Right atrium auricular region (tissue), 2 donors: Measurements from ENCODE around the gene MRTFB. TPM values are rescaled to one million over a fixed set of nuclear protein-coding genes. Genes with fewer than 3 reads are reported as not detected.
A peak's percentile ranks its signal among the peaks of the same experiment; 100 is the strongest.
"Not testable (repeated sequence)": the region's sequence is repeated elsewhere in the genome, so short reads cannot be mapped to it uniquely, and the experiment has no call there.

Experiments
- DNase-seq: peaks from one replicate; pipeline ENCODE4 v3.0.0-alpha.2; 2019; ENCODE audit warnings: low spot score
- H3K27ac ChIP-seq, 2 donors: fragments of 200-600 bp; sonication (generic); 1 replicate in 1 of 2; 2 replicates in 1 of 2; pipeline ENCODE4 v1.5.1; 2016 to 2019
- H3K27me3 ChIP-seq, 2 donors: fragments of 200-600 bp; sonication (generic); one replicate each; pipeline versions ENCODE4 v1.5.1 to v1.6.0; 2017 to 2019
- H3K36me3 ChIP-seq: fragments of 200-600 bp; sonication (generic); one replicate; pipeline ENCODE4 v1.5.1; 2016
- H3K4me1 ChIP-seq, 2 donors: fragments of 200-600 bp; sonication (generic); one replicate each; pipeline versions ENCODE4 v1.5.1 to v1.6.0; 2017 to 2019
- H3K4me3 ChIP-seq, 2 donors: fragments of 200-600 bp; sonication (generic); 1 replicate in 1 of 2; 2 replicates in 1 of 2; pipeline ENCODE4 v1.5.1; 2017 to 2019; ENCODE audit warnings: mild to moderate bottlenecking in 1 of 2, moderate library complexity in 1 of 2
- H3K9me3 ChIP-seq, 2 donors: fragments of 200-600 bp; sonication (generic); one replicate each; pipeline ENCODE4 v1.5.1; 2019
- total RNA-seq, 2 donors: library from RNA; depleted of rRNA; stranded (reverse); fragments of >200 nt; gene quantifications; one replicate each; pipeline ENCODE4 v1.1.0, GENCODE V29; 2016
- TF ChIP-seq, protein P1 (sequence below), 2 donors: fragments of 200-600 bp; sonication (generic); IDR thresholded peaks; one replicate each; pipeline ENCODE4 v1.5.1; 2019; ENCODE audit warnings: antibody characterized with exemption in 2 of 2

Gene MRTFB
- total RNA-seq, 2 donors from 2014 or later, result 38.6 to 46.5 TPM

DNA sequence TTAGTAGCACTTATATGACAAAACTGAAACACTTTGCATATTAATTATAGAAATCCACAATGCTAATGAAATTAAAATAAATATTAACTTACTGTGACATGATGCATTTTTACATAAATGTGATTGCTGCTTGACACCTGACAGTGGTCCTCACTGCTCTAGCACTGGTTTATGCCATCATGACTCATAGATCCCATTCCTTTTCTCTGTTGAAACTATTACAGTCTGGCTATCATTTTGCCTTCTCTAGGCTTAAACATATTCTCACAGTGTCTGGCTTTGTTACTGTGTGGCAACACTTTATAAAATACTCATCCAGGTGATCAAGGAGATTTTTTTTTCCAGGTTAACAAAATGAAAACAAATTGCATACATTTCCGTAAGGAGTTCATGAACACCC, 108.0 kb downstream of the MRTFB start:
- no peaks in the 10 kb centered on the region for H3K36me3 ChIP-seq
- DNase-seq, result no peak
- no peak overlapping the region for H3K27ac ChIP-seq
- peaks cover 0 to 20% of the 10 kb centered on the region in 2 donors for H3K4me1 ChIP-seq
- no peak overlapping the region for H3K4me3 ChIP-seq
- H3K9me3 ChIP-seq, result no peaks in the 10 kb centered on the region
- TF ChIP-seq, protein P1, sequence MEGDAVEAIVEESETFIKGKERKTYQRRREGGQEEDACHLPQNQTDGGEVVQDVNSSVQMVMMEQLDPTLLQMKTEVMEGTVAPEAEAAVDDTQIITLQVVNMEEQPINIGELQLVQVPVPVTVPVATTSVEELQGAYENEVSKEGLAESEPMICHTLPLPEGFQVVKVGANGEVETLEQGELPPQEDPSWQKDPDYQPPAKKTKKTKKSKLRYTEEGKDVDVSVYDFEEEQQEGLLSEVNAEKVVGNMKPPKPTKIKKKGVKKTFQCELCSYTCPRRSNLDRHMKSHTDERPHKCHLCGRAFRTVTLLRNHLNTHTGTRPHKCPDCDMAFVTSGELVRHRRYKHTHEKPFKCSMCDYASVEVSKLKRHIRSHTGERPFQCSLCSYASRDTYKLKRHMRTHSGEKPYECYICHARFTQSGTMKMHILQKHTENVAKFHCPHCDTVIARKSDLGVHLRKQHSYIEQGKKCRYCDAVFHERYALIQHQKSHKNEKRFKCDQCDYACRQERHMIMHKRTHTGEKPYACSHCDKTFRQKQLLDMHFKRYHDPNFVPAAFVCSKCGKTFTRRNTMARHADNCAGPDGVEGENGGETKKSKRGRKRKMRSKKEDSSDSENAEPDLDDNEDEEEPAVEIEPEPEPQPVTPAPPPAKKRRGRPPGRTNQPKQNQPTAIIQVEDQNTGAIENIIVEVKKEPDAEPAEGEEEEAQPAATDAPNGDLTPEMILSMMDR (IDR thresholded peaks at IDR 0.05), result no peak
- no peaks in the 10 kb centered on the region for H3K27me3 ChIP-seq

DNA sequence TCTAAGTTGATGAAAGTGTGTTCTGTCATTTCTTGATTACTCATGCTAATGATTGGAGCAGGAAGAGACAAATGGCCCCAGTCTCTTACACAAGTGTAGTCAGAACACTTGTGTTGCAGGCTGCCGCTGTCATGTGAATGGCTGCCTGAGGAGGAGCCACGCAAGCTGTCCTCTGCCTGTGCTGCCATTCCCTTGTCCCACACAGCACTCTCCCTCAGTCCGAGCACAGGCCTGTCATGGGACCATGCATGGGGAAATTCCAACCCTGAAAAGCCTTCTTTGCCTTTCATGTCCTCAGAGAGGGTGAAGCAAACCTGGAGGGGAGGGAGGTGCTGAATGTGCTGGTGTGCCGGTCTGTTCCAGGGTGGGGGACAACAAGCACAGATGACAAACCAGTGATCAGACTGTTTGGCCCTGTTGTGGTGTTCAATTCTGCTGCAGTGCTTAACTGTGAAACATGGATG, 109.4 kb downstream of the MRTFB start:
- TF ChIP-seq, protein P1 (IDR thresholded peaks at IDR 0.05), result no peak
- DNase-seq, result no peak
- Histone ChIP-seq H3K4me3 (no peak overlapping the region), H3K4me1 (peaks cover 0 to 34% of the 10 kb centered on the region in 2 donors), H3K27me3 (no peaks in the 10 kb centered on the region), H3K27ac (peak overlapping the region; percentile 52 to 54), H3K36me3 (no peaks in the 10 kb centered on the region), H3K9me3 (no peaks in the 10 kb centered on the region)

DNA sequence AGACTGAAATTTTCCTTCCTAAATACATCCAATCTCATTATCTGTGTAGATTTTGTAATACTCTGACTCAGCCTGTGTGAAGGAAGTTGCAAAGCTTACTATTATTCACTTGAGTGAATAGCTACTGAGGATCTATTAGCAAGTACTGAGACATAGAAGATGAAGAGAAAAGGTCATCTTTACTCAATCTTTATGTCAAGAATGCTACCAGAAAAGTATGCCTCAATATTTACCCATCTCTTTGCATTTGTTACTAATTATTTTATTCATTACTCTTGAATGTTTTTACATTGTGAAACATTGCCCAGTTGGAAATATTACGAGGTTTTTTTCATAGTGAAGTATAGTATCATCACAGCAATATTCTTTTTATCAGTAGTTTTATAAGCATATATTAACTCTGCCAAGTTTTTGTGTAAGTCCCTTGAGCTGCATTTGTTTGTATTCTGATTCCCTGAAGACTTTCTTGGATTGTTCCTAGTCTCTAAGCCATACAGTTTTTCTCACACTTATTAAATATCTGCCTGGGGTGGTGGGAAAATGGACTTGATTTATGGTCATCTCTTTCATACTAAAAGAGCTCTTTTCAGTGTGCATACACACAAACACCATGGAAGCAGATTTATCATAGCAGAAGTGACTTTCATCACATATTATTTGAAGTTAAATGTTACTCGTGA, 110.4 kb downstream of the MRTFB start:
- Histone ChIP-seq H3K27ac (peak overlapping the region; percentile 11 to 52), H3K4me1 (peaks cover 0 to 44% of the 10 kb centered on the region in 2 donors), H3K9me3 (no peaks in the 10 kb centered on the region), H3K36me3 (no peaks in the 10 kb centered on the region), H3K4me3 (no peak overlapping the region), H3K27me3 (no peaks in the 10 kb centered on the region)
- TF ChIP-seq, protein P1 (IDR thresholded peaks at IDR 0.05), result no peak
- no peak for DNase-seq

DNA sequence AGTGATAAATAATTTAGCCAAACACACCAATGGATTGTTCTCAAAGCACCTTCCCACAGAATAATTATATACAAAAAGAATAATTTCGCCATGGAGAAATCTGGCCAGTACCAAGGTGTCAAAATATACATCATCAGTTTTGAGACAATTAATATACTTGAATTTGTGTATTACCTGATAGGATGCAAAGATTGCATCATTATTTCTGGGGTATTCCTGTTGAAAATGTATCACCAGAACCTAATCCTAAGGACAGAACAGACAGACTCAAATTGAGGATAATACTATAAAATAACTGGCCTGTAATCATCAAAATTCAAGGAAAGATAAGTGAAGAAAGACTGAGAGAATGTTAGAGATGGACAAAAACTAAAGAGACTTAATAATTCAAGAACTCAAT, 111.9 kb downstream of the MRTFB start:
- no peak overlapping the region for H3K4me3 ChIP-seq
- H3K9me3 ChIP-seq, result no peaks in the 10 kb centered on the region
- TF ChIP-seq, protein P1 (IDR thresholded peaks at IDR 0.05), result no peak
- H3K27ac ChIP-seq, result peak overlapping the region; percentile 4 to 35
- H3K36me3 ChIP-seq, result no peaks in the 10 kb centered on the region
- H3K27me3 ChIP-seq, result no peaks in the 10 kb centered on the region
- peaks cover 0 to 44% of the 10 kb centered on the region in 2 donors for H3K4me1 ChIP-seq
- no peak for DNase-seq

DNA sequence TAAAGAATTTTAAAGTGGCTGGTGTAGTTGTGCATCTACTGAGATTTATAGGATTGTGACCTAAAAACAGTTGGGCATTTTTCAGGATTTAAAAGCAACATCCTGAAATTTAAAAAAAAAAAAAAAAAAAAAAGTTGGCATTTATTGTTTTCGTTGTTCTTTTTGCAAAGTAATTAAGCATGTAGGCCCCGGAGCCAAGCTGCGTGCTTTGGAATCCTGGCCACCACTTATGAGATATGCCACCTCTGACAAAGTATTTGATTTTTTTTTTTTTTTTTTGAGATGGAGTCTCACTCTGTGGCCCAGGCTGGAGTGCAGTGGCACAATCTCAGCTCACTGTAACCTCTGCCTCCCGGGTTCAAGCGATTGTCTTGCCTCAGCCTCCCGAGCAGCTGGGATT, 112.8 kb downstream of the MRTFB start:
- peaks cover 0 to 44% of the 10 kb centered on the region in 2 donors for H3K4me1 ChIP-seq
- not testable (repeated sequence) for H3K27me3 ChIP-seq, H3K36me3 ChIP-seq, DNase-seq, H3K4me3 ChIP-seq, H3K9me3 ChIP-seq
- peak overlapping the region in 1 of 2 donors; percentile 91 for H3K27ac ChIP-seq

DNA sequence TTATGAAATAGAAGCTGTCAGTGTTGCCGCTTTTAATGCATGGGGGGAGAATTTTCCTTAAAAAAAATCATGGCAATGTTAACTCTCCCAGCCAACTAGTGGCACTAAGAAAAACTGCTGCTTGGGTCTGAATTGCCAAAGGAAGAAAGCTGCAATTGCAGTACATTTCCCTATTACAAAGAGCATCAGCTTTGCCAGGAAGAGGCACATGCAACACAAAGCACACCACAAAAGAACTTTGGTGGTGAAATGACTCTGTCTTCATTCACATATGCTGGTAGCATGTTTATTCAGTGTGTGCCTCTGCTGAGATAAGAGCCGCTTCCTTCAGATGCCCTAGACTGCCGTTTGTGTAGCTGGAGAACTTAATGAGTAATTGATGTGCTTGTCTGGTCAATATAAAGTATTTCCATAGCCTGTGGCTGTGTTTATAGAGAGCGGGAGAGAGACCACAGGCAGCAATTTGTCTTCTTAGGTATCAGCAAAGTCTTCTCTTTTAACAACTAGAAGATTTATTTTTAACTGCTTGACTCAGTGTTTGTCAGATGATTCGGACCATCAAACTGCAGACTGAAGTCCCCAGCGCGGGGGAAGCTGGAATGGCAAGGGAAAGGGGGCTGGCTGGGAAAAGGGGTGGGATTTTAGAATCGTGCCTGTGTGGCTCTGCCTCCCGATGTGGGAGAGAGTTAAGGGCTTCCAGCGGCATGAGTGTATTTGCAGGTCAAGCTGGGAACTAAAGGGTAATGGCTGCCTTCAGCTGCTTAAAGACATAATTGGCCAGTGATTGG, 115.1 kb downstream of the MRTFB start:
- Histone ChIP-seq H3K9me3 (no peaks in the 10 kb centered on the region), H3K27ac (peak overlapping the region; percentile 85 to 91), H3K4me1 (peaks cover 0 to 40% of the 10 kb centered on the region in 2 donors), H3K36me3 (no peaks in the 10 kb centered on the region), H3K27me3 (no peaks in the 10 kb centered on the region), H3K4me3 (peak overlapping the region; percentile 49 to 54)
- TF ChIP-seq, protein P1 (IDR thresholded peaks at IDR 0.05), result peak; percentile 62 to 68
- DNase-seq, result no peak
